A673 (cell line): ENCODE measurements around the gene SEZ6L2. TPM values are rescaled to one million over a fixed set of nuclear protein-coding genes. Genes with fewer than 3 reads are reported as not detected.
"Not testable (repeated sequence)": the region's sequence is repeated elsewhere in the genome, so short reads cannot be mapped to it uniquely, and the experiment has no call there.

Experiments
- BruUV-seq: library from RNA; stranded (reverse); fragments of 400-500 nt; replicated peaks from 2 replicates; lab custom pipeline; 2021; lab: Mats Ljungman, UMichigan
- CTCF ChIA-PET: fragments of 300-600 bp; sonication (Branson Sonifier 250); formaldehyde crosslinking; loops from one replicate; lab custom pipeline; 2022; ENCODE audit warnings: antibody characterized with exemption; lab: Charles Lee
- POLR2A ChIA-PET: fragments of 300-600 bp; sonication (Branson Sonifier 250); formaldehyde crosslinking; loops from one replicate; lab custom pipeline; 2022; ENCODE audit warnings: antibody characterized with exemption; ENCODE audit not compliant: low non-redundant PET; lab: Charles Lee
- DNase-seq: peaks from one replicate; pipeline ENCODE4 v3.0.0-alpha.2; 2015; ENCODE audit warnings: low spot score
- H3K27ac ChIP-seq: fragments of 200-600 bp; sonication (generic); 2 replicates; pipeline ENCODE4 v1.5.1; 2016; ENCODE audit warnings: mixed run types, low read depth, mild to moderate bottlenecking, mixed read lengths, antibody characterized with exemption, low read length; ENCODE audit not compliant: poor library complexity, severe bottlenecking
- H3K27me3 ChIP-seq: fragments of 200-600 bp; sonication (generic); replicated peaks from 2 replicates; pipeline ENCODE4 v1.6.1; 2017; ENCODE audit warnings: mixed run types, low read depth, mild to moderate bottlenecking, mixed read lengths, antibody characterized with exemption, low read length; ENCODE audit not compliant: insufficient read depth, poor library complexity
- H3K36me3 ChIP-seq: fragments of 200-600 bp; sonication (generic); 2 replicates; pipeline ENCODE4 v1.6.1; 2016; ENCODE audit warnings: mixed run types, mild to moderate bottlenecking, mixed read lengths, antibody characterized with exemption, low read length; ENCODE audit not compliant: insufficient read depth, poor library complexity, severe bottlenecking
- H3K4me1 ChIP-seq: fragments of 200-600 bp; sonication (generic); 2 replicates; pipeline ENCODE4 v1.6.1; 2017; ENCODE audit warnings: mixed run types, mild to moderate bottlenecking, mixed read lengths, antibody characterized with exemption, low read length; ENCODE audit not compliant: insufficient read depth, poor library complexity, severe bottlenecking
- H3K4me3 ChIP-seq: fragments of 200-600 bp; sonication (generic); 2 replicates; pipeline ENCODE4 v1.5.1; 2016; ENCODE audit warnings: low read depth, mixed run types, mild to moderate bottlenecking, mixed read lengths, low read length; ENCODE audit not compliant: poor library complexity, severe bottlenecking
- H3K9me3 ChIP-seq: fragments of 200-600 bp; sonication (generic); 2 replicates; pipeline ENCODE4 v1.6.1; 2016; ENCODE audit warnings: mixed run types, low read depth, mild to moderate bottlenecking, mixed read lengths, antibody characterized with exemption, low read length; ENCODE audit not compliant: poor library complexity, severe bottlenecking
- EZH2 ChIP-seq: fragments of 200-600 bp; sonication (generic); IDR thresholded peaks from 2 replicates; pipeline ENCODE4 v1.6.1; 2017; ENCODE audit warnings: borderline replicate concordance, low read depth, mild to moderate bottlenecking, mixed read lengths, antibody characterized with exemption, low read length; ENCODE audit not compliant: poor library complexity, severe bottlenecking
- intact Hi-C: fragments of 100-400 bp; cut with micrococcal nuclease; formaldehyde crosslinking; loops from one replicate; pipeline ENCODE4 v1.10.0; 2022; ENCODE audit not compliant: unreplicated experiment
- total RNA-seq: library from RNA; stranded (reverse); gene quantifications from 2 replicates; pipeline ENCODE4 v1.2.3, GENCODE V29; 2021
- TF ChIP-seq, protein P1 (sequence below): fragments of 300-800, 200-600 bp; sonication (generic); conservative IDR thresholded peaks from 2 replicates; pipeline ENCODE4 v1.5.1; 2017; ENCODE audit warnings: low read depth, mild to moderate bottlenecking, antibody characterized with exemption, low read length, moderate library complexity, mixed read lengths

SEZ6L2 gene
- total RNA-seq, 1 experiment from 2014 or later: 7.0 TPM

DNA sequence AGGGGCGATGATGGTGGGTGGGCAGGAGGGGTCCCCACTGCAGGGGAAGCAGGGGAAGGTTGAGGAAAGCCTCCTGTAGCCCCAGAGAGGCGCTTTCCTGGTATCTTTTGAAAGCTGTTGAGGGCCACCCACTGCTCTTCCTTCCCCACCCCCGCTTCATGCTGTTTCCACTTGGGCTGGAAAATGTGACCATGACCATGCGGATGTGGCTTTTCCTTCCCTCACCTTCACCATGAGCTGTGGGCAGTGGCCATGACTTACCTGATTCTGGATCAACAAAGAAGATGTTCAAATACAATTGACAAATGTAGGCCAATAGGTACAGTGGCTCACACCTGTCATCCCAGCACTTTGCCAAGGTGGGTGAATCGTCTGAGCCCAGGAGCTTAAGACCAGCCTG, 65.3 kb downstream of the SEZ6L2 start:
- H3K9me3 ChIP-seq: no peaks in the 10 kb centered on the region
- H3K36me3 ChIP-seq: no peaks in the 10 kb centered on the region
- ChIA-PET POLR2A (no interaction called here), CTCF (interaction anchor here (1.4 kb wide), 1 partner anchor 14 kb away, joined by 5 read pairs; no protein-coding TSS in a partner anchor)
- no peaks in the 10 kb centered on the region for H3K4me1 ChIP-seq
- no peaks in the 10 kb centered on the region for H3K27me3 ChIP-seq
- no TSS peak for BruUV-seq
- TF ChIP-seq EZH2: no peak
- TF ChIP-seq, protein P1, sequence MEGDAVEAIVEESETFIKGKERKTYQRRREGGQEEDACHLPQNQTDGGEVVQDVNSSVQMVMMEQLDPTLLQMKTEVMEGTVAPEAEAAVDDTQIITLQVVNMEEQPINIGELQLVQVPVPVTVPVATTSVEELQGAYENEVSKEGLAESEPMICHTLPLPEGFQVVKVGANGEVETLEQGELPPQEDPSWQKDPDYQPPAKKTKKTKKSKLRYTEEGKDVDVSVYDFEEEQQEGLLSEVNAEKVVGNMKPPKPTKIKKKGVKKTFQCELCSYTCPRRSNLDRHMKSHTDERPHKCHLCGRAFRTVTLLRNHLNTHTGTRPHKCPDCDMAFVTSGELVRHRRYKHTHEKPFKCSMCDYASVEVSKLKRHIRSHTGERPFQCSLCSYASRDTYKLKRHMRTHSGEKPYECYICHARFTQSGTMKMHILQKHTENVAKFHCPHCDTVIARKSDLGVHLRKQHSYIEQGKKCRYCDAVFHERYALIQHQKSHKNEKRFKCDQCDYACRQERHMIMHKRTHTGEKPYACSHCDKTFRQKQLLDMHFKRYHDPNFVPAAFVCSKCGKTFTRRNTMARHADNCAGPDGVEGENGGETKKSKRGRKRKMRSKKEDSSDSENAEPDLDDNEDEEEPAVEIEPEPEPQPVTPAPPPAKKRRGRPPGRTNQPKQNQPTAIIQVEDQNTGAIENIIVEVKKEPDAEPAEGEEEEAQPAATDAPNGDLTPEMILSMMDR: no peak
- DNase-seq: no peak
- H3K27ac ChIP-seq: no peak overlapping the region
- no peak overlapping the region for H3K4me3 ChIP-seq
- intact Hi-C loops: no loop called here

DNA sequence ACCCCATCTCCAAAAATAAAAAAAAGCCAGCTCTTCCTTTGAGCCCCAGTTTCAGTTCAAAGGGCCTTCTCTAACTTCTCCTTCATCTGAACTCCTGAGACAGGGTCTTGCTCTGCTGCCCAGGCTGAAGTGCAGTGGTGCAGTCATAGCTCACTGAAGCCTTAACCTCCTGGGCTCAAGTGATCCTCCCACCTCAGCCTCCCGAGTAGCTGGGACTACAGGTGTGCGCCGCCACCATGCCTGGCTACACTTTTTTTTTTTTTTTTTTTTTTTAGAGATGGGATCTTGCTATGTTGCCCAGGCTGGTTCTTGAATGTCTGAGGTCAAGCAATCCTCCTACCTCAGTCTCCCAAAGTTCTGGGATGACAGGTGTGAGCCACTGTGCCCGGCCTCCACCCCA, 66.1 kb downstream of the SEZ6L2 start:
- H3K36me3 ChIP-seq, intact Hi-C loops, H3K27ac ChIP-seq: not testable (repeated sequence)

DNA sequence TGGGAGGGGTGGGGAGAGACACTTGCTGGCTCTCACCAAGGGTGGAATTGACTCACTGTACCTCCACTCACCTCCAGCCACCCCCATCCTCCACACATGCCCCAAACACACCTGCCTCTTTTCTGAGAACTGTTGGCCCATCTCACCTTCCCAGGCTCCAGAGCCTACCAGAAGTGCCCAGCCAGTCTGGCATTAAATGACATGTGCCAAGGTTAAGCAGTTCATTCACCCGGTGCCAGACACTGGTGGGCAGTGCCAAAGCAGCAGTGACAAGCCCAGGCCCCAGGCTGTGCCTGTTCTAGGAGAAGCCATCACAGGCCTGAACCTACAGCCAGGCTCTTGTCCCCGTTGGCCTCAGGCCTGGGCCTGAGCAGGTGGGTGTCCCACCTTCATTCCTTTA, 67.9 kb downstream of the SEZ6L2 start:
- ChIA-PET CTCF (no interaction called here), POLR2A (no interaction called here)
- Histone ChIP-seq H3K9me3 (no peaks in the 10 kb centered on the region), H3K27ac (no peak overlapping the region), H3K4me3 (no peak overlapping the region), H3K27me3 (no peaks in the 10 kb centered on the region), H3K4me1 (no peaks in the 10 kb centered on the region), H3K36me3 (no peaks in the 10 kb centered on the region)
- TF ChIP-seq EZH2: no peak
- TF ChIP-seq, protein P1: no peak
- BruUV-seq: no TSS peak
- no peak for DNase-seq
- intact Hi-C loops: no loop called here

More for the DNA sequence above, 66.1 kb downstream of the SEZ6L2 start:
- H3K27me3 ChIP-seq, BruUV-seq, CTCF ChIA-PET, H3K4me3 ChIP-seq, POLR2A ChIA-PET, H3K9me3 ChIP-seq, DNase-seq, H3K4me1 ChIP-seq: not testable (repeated sequence)

DNA sequence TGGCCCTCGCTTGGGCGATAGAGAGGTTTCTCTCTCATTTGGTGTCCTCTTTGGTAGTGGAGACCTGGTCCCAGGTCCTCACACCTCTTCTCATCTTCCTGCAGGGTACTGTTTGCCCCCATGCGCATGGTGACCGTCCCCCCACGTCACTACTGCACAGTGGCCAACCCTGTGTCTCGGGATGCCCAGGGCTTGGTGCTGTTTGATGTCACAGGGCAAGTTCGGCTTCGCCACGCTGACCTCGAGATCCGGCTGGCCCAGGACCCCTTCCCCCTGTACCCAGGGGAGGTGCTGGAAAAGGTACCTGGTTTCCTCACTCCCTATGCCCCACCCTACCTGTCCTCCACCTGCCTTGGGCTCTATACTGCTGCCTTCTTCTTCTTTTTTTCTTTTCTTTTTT, 68.6 kb downstream of the SEZ6L2 start:
- no peak for TF ChIP-seq EZH2
- TF ChIP-seq, protein P1: no peak
- H3K27ac ChIP-seq: no peak overlapping the region
- H3K36me3 ChIP-seq: no peaks in the 10 kb centered on the region
- intact Hi-C loops: no loop called here
- H3K4me3 ChIP-seq: no peak overlapping the region
- H3K4me1 ChIP-seq: no peaks in the 10 kb centered on the region
- no peak for DNase-seq
- no peaks in the 10 kb centered on the region for H3K27me3 ChIP-seq
- ChIA-PET POLR2A (no interaction called here), CTCF (no interaction called here)
- no TSS peak for BruUV-seq
- no peaks in the 10 kb centered on the region for H3K9me3 ChIP-seq
